NCI-H510A treated with DMSO at 0.1 percent for 48 hours (cell line): ENCODE data around the gene MDH1B.
"Not testable (repeated sequence)": the region's sequence is repeated elsewhere in the genome, so short reads cannot be mapped to it uniquely, and the experiment has no call there.

Experiments used
- DNase-seq: peaks from one replicate; lab custom pipeline; 2025; lab: John Stamatoyannopoulos, UW

Gene MDH1B

DNA sequence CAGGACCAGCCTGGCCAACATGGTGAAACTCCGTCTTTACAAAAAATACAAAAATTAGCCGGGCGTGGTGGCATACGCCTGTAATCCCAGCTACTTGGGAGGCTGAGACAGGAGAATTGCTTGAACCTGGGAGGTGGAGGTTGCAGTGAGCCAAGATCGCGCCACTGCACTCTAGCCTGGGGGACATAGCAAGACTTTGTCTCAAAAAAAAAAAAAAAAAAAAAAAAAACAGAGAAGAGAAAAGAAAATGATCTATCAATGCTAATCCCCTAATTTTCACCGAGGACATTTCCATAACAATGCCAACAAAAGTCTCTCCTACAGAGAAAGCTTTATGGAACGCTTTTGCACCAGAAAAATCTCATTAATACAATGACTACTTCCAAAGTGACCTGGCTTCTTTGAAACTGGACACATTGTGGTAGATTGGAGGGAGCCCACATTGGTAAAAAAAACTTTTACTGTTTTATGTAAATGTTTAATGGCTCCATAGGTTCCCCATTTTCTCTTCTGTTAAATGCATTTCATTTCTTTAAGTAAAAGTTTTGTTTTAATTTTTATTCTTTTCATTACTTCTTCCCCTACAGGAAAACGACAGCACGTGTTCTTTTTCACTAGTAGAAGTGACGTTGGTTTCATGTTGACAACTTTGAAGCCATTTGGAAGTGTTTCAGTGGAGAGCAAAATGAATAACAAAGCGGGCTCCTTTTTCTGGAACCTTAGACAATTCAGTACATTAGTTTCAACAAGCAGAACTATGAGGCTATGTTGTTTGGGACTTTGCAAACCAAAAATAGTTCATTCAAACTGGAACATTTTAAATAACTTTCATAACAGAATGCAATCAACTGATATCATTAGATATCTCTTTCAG is 1.2 kb upstream of the MDH1B start:
- no peak for DNase-seq

DNA sequence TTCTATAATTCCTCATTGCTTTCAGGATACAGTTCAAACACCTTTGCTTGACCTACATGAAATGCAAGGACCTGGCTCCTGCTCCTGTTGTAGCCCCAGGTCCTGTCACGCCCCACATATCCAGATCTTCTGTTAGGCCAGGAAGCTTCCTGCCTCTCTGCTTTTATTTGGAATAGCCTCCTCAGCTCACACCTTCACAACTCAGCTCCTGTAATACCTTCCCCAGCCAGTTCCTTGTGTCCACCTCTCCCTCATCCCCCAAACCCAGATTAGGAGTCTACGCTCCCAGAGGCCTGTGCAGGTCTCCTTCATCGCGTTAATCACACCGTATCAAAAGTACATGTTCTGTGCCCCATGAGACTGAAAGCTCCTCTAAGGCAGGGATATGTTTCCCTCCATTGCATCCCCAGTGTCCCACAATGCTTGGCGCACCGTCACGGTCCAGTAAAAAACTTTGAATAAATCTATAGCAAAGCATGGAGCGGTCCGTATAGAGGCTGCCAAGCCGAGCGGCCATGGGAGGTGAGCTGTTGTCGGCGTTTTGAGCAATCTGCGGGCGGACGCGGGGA is 371 bp downstream of the MDH1B start:
- peak; percentile 54 for DNase-seq

DNA sequence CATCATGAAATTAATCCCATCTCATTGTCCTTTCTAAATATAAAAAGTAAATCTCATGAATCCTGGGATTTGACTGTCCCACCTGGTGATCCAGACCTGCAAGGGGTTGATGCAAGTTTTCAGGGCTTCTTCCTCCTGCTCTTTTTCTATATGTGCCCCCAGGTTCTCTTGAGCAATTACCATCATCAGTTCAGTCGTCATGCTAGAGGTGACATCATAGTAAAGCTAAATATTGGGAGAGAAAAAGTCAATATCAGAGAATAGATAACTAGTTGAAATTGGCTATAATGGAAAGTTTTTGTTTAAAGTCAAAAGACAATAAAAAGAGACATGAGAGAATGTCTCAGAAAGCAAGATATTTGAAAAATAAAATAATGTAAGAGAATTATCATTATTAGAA is 8.3 kb downstream of the MDH1B start:
- DNase-seq: no peak

DNA sequence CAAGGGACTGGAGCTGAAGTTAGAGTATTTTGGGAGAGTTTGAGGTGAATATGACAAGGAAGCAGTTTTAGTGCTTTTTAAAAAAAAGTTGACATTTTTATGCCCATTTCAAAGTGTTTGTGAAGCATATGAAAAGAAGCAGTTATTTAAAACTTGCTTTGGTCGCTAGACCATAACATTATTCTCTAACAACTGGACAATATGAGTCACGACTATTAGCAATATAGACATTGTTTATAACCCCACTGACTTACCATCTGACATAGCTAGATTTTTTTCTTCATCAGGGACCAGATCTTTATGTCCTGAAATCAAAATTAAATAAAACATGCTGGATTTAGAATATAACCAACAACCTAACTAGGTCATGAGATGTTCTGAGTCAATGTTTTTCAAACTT is 24.3 kb downstream of the MDH1B start:
- no peak for DNase-seq

DNA sequence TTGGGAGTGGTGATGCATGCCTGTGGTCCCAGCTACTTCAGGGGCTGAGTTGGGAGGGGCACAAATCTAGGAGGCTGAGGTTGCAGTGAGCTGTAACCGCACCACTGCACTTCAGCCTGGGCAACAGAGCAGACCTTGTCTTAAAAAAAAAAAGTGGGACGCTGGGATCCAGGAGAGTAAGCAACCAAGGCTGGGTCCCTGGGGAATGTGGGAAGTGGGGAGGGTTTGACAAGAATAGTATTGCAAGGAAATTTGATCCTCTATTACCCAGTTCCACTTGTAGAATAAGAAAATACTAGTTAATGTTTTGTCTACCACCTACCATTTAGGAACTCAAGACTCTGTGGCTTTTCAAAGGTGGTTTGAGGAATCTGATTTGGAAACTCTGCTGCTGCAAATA is 25.9 kb downstream of the MDH1B start:
- DNase-seq: no peak

DNA sequence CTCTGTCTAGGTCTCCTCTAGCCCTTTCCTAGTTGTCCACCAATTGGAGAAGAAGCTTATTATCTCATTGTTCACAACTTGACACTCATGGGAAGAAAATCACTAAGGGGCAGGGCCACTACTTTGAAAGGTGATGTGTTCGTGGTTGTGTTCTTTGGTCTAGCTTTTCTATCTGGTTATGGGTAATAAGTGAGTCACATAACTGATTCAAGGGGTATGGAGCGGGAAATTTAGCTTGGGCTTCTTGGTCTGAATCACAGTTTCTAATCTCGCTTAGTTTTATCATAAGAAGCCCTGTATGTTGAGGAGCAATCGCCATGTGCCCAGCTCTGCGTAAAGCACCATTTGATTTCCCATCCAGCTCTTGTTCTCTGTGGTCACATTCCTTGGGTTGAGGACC is 28.2 kb downstream of the MDH1B start:
- no peak for DNase-seq

DNA sequence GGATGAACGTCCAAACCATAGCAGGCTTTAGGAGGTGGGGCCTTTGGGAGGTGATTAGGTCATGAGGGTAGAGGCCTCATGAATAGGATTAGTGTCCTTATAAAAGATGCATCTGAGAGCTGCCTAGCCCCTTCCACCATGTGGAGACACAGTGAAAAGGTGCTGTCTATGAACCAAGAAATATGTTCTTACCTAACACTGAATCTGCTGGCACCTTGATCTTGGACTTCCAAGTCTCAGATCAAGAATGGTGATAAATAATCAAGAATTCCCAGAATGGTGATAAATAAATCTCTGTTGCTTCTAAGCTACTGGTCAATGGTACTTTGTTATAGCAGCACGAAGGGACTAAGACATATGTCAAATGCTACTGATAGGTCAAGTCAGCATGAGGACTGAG is 31.8 kb downstream of the MDH1B start:
- no peak for DNase-seq

DNA sequence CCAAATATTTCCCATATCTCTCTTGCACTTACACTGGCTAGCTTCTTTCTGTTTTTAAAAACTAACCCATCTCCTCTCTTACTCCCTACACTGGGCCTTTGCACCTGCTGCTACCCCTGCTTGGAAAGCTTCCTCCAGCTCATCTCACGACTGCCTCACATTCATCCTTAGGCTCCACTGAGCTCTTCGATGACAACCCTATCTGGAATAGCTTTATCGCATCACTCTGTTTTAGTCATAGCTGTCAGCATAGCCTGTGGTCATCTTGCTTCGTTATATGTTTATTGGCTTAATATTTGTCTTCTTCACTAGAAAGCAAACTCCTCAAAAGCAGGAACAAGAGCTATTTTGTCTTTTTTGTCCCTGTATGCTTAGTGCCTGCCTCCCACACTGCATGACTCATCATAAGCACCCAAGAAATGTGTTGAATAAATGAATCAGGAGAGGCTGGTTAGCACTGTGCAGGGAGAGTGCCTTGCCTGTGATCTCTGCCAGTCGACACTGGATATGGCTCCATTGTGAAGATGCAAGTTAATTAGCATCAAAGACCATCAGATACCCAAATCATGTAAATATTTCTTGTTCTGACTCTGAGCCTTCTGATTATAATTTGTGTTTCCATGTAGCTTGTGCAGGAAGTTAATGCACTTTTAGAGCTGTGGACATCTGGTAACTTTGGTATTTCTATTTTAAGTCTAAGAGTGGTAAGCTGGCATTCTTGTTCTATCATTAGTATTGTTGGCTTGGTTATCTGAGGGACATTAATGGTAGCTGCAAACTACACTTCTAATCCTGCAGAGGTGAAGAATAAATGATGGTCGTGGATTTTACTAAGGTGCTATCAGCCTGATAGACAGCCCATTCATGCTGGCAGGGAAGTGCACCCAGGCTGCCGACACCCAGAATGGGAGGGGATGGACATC is 36.6 kb downstream of the MDH1B start:
- no peak for DNase-seq

DNA sequence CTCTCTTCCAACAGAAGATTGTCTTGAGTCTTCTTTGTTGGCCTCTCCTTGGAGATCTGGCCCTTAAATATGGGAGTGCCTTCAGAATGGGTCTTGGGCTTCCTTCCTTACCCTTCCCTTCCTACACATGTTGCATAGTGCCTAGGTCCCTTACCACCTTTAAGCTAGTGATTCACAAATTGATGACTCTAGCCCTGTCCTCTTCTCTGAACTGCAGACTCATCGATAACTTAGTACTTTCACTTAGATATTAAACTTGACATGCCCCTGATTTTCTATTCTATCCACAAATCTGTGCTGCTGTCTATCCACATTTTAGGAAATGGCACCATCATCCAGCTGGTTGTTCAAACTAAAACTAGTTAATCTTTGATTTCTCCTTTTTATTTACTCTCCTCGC is 37.8 kb downstream of the MDH1B start:
- DNase-seq: no peak

DNA sequence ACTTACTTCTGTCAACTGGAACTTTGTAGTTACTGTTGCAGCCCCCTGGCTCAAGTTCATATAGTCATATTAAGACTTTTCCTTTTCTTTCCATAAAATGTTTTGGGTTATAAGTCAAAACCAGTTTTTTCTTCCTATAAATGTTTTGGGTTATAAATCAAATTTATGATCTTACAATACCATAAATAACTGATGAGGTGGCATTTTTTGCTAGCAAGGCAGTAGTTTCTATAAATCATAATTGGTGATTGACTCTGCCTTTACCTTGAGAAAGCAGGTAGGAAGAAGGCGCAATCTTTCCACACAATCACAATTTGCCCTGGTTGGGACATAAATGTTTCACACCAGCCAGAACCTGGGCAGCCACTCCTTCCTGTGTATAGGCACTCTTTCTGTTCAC is 41.8 kb downstream of the MDH1B start:
- no peak for DNase-seq

DNA sequence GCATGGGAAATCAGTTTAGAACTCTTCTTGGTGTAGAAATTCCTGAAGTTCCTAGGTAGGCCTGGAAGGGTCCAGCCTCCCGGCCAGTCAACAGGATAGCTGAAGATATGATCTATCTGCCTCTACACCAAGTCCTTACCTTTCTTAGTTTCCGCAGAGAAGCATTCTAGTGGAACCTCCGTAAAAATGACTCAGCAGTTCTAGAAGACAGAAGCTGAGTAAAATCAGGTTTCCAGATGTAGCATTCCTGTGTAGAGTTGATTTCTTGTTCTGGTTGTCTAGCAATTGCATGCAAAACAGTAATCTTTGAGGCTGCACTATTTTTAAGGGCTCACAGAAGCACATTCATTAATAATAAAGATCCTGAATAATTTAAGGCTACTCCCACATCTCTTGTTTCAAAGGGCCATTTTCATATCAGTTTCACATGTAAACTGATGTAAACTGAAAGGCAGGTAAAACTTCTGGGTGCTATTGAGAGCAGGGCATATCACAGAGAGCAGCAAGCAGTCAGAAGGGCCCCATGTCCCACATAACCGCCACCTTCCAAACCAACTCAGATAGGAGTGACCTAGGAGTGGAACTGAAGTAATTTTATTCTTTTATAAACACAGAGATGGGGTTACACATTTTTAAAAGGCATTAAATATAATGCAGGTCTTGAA is 43.7 kb downstream of the MDH1B start:
- no peak for DNase-seq

DNA sequence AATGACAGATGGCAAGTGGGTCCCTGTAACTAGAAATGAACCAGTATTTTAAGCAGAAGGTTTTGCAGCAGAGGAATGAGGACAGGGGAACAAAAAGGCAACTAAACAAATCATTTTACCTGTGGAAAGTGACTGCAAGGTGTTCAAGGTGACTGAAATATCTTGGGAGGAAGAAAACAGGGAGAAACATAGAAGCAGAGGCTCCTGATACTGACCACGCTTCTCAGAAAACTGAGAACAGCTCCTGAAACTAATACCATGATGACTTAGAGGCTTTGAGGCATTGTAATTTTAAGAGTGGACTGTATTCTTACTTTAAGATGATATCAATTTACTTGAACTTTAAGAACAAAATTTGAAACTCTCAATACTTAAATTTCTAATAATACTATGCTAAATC is 46.8 kb downstream of the MDH1B start, which contains the start of gene DYTN:
Gene DYTN (minus strand): TSS at position 101 of the 400 bp plus-strand sequence. CDS start 117 bp downstream, outside the sequence.
- no peak for DNase-seq

DNA sequence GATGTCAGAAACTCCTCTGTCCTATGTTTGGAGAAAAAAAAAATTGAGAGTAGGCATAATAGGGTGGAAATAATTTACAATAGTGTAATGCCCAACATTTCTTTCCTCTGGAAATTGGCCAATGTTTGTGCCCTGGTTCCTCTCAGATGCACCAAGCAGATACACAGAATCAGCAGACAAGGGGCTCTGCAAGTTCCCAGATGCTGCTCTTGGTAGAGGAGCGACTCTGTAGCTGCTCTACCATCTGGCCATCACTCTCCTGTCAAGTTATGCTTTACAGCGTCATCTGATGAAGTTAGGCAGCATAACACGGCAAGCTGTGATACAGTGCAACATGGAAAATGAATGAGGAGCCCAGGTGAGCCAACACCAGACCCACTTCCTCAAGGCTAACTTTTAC is 48.5 kb downstream of the MDH1B start:
- DNase-seq: no peak

DNA sequence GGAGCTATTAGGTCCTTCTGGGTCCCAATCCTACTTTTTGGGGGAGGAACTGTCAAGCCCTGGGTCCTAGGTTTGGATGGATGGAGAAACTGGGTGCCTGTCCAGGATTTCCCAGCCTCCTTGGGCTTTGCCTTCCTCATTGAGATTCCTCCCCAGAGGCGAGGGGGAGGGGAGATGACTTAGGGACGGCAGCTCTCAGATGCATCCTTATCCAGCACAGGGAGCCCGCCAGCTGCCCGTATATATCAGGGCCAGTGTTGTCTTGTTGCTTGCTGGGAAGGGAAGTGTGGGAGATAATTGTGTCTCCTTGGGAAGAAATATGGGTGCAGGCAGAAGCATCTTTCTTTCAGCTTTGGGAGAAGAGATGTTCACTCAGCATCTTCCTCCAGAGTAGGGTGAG is 49.9 kb downstream of the MDH1B start:
- not testable (repeated sequence) for DNase-seq

DNA sequence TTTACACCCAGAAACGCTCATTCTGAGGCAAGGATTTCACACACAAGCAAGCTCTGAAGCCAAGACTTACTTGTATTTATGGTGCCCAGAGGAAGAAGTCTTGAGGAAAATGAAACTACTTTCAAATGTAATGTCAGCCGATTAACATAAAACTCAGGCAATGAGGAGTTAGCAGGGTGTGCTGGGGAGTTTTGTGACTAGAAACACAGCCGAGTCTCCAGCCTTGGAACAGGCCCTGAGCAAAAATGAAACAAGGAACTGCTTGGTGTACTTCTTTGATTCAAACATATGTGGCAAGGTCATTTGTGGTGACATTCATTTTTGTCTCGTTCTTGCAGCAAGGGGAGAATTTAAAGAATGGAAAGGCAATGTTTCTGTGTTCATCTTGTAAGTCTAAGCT is 51.4 kb downstream of the MDH1B start:
- no peak for DNase-seq

DNA sequence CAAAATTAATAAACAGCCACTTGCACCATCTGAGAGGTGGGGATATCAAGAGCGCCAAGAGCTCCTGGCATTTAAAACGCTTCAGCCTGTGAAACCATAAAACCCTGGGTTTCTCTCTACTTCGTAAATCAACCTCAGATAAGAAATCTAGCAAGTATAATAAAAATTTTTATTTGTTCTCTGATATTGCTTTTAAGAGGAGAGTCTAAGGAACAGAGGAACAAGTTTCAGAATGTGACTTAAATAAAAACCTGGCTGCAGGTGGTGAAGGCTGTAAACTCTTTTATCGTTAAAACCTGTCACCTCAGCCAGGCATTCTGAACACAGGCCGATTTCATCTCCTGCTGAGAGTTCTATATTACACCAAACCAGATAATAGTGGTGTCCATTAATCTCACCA is 56.8 kb downstream of the MDH1B start:
- no peak for DNase-seq

DNA sequence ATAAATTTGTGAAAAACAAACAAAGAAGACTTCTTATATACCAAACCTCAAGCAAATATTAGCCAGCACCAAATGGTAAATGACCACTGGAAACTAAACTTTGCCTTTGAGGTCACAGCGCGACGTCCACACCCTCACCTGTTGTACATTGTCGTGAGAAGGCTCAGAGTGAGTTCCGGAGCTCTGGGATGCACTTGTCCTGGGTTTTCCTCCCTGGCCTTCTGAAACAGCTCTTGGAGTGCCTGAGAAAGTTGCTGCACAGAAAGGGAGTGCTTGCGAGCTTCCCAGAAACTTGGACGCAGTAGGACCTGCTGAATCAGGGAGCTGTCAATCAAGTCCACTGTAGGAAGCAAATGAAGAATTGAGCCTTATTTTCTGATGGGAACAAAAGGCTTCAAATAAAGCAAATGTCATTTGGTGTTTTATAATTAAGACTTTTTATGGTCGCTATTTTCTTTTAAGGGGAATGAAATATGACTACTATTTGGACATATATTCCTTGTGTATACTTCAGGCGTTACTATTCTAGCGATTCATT is 57.9 kb downstream of the MDH1B start:
- DNase-seq: no peak

DNA sequence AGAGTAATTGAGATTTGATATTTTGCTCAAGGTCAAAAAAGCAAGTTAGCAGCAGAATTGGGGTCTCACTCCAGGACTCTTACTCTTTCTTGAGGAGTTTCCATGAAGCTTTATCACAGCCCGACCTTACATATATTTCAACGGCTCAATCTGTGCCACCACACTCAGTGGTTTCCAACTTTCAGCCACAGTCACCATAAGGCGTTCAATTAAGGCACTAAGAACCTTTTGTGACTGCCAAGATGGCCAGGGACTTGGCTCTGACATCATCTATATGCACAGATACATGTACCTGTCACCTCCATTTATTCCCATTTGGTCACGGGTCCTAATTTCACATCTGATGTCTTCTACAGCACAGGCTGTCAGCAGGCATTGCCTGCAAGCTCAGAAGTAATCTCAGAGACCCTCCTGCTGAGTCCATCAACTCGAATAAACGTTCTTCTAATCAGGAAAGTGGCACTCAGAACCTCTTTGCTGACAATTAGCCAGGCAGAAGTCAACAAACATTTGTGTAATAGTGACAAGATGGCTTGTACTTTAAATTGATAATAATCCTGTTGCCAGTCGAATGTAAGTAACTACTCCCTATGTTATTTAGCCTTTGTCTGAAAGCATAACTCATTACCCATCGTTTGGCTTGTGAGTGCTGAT is 63.0 kb downstream of the MDH1B start:
- DNase-seq: no peak

DNA sequence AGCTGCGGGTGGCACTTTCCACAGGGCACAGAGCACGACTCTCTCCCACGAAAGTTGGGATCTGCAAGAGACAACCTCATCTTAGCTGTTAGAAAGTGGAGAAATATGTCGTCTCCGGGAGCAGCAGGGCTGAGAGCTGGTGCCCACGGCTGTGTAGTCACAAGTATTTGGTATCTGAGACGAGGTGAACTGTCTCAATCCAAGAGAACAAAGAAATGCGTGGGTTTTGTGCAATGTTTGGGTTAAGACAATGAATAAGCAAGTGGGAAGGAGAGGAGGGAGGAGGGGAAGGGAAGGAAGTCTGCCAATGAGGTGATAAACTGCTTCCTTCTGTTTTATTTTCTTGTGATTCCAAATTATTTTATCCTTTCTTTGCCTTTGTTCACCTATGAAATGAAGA is 65.0 kb downstream of the MDH1B start:
- no peak for DNase-seq

DNA sequence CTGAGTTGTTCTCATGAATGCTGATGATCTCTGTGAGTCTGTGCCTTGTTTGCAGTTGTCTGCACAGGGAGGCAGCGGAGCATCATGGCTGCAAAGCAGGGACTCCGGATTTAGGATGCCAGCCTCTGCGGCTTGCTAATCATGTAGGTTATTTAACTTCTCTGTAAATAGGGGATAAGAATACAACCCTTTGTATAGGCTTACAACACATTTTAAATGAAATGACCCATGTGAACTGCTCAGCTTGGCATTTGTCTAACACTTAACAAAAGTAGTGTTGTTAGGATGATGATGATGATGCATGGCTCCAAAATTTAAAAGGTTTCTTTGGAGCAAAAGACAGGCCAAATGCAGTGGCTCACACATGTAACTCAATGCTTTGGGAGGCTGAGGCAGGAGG is 66.3 kb downstream of the MDH1B start:
- no peak for DNase-seq

DNA sequence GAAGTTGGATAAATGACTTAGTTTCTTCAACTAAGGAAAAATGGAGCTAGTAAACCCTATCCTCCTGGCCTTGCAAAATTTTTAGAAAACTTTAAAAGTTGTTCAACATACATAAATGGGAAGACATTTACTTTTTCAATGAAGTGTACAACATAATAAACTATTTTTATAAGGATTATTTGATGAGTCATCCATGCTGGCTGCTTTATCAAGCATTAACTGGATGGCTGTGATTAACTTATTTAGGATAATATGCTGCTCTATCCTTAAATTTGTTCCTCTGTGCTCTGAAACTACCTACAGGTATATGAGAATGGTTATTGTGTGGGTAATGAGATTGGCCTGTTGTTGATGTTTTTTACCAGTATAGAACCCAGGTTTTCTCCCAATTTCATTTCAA is 68.2 kb downstream of the MDH1B start:
- no peak for DNase-seq
